HepG2 (cell line): ENCODE results near the gene ATG13. TPM values are rescaled to one million over a fixed set of nuclear protein-coding genes. Genes with fewer than 3 reads are reported as not detected.
A peak's percentile ranks its signal among the peaks of the same experiment; 100 is the strongest.

ENCODE experiments used
- ATRX ChIP-seq: sonication (generic); formaldehyde crosslinking; IDR thresholded peaks from 2 replicates; pipeline ENCODE4 v1.4.0; 2020; ENCODE audit warnings: missing genetic modification reagents, borderline replicate concordance
- DDIT3 ChIP-seq: sonication (generic); formaldehyde crosslinking; IDR thresholded peaks from 2 replicates; pipeline ENCODE4 v1.4.0; 2020; ENCODE audit warnings: mild to moderate bottlenecking, missing genetic modification reagents
- MTERF4 ChIP-seq: sonication (generic); formaldehyde crosslinking; IDR thresholded peaks from 2 replicates; pipeline ENCODE4 v1.8.0; 2023; ENCODE audit warnings: mild to moderate bottlenecking, missing genetic modification reagents
- PPARG ChIP-seq: conservative IDR thresholded peaks from 2 replicates; pipeline ENCODE4 v1.6.1; 2016; ENCODE audit warnings: missing biosample characterization, missing genetic modification reagents
- ZBTB21 ChIP-seq: sonication (generic); formaldehyde crosslinking; IDR thresholded peaks from 2 replicates; pipeline ENCODE4 v1.4.0; 2020; ENCODE audit warnings: missing genetic modification reagents
- ZNF205 ChIP-seq: IDR thresholded peaks from 2 replicates; pipeline ENCODE4 v1.6.1; 2018; ENCODE audit warnings: missing biosample characterization, missing genetic modification reagents
- ZNF260 ChIP-seq: sonication (generic); formaldehyde crosslinking; IDR thresholded peaks from 2 replicates; pipeline ENCODE4 v1.4.0; 2020; ENCODE audit warnings: missing genetic modification reagents, low read depth, mild to moderate bottlenecking, borderline replicate concordance
- ZNF431 ChIP-seq: sonication (generic); formaldehyde crosslinking; IDR thresholded peaks from 2 replicates; pipeline ENCODE4 v1.9.0; 2022; ENCODE audit warnings: missing genetic modification reagents, low read depth, mild to moderate bottlenecking, borderline replicate concordance
- ZNF572 ChIP-seq: sonication (generic); formaldehyde crosslinking; IDR thresholded peaks from 2 replicates; pipeline ENCODE4 v1.5.1; 2020; ENCODE audit warnings: mild to moderate bottlenecking, missing genetic modification reagents
- ZNF598 ChIP-seq: sonication (generic); formaldehyde crosslinking; IDR thresholded peaks from 2 replicates; pipeline ENCODE4 v1.5.1; 2020; ENCODE audit warnings: mild to moderate bottlenecking, missing genetic modification reagents, borderline replicate concordance
- ZNF710 ChIP-seq: sonication (generic); formaldehyde crosslinking; IDR thresholded peaks from 2 replicates; pipeline ENCODE4 v1.5.0; 2020; ENCODE audit warnings: mild to moderate bottlenecking, missing genetic modification reagents, borderline replicate concordance
- ZNF747 ChIP-seq: sonication (generic); formaldehyde crosslinking; IDR thresholded peaks from 2 replicates; pipeline ENCODE4 v1.8.1; 2023; ENCODE audit warnings: missing genetic modification reagents, mild to moderate bottlenecking, borderline replicate concordance
- ZNF879 ChIP-seq: sonication (generic); formaldehyde crosslinking; IDR thresholded peaks from 2 replicates; pipeline ENCODE4 v1.8.1; 2023; ENCODE audit warnings: missing genetic modification reagents
- polyA plus RNA-seq, 8 experiments: library from polyadenylated mRNA; depleted of rRNA in 3 of 8; stranded (reverse) in 7 of 8; unstranded in 1 of 8; fragments of >200 nt; fragmentation: Illumina TruSeq in 4 of 8; extraction: Trizol in 4 of 8; gene quantifications; 2 replicates each; pipeline versions ENCODE4 v1.2.1 to v1.2.3, GENCODE V29; 2011 to 2016; ENCODE audit warnings: low read depth in 4 of 8, missing spikeins in 1 of 8, mixed read lengths in 1 of 8; ENCODE audit not compliant: insufficient read depth in 1 of 8
- total RNA-seq, 5 experiments: library from RNA; depleted of rRNA; stranded (reverse); fragments of >200 nt; fragmentation: Illumina TruSeq; extraction: Trizol; gene quantifications; 2 replicates each; pipeline ENCODE4 v1.2.3, GENCODE V29; 2016; ENCODE audit warnings: low read depth in 1 of 5
- TF ChIP-seq, protein P1 (sequence below): IDR thresholded peaks from 2 replicates; pipeline ENCODE4 v1.4.0; 2020; ENCODE audit warnings: mild to moderate bottlenecking, missing genetic modification reagents
- TF ChIP-seq, protein P2 (sequence below): sonication (generic); formaldehyde crosslinking; IDR thresholded peaks from 2 replicates; pipeline ENCODE4 v1.8.0; 2022; ENCODE audit warnings: missing genetic modification reagents, mild to moderate bottlenecking, moderate library complexity, borderline replicate concordance
- TF ChIP-seq, protein P3 (sequence below): sonication (generic); formaldehyde crosslinking; IDR thresholded peaks from 2 replicates; pipeline ENCODE4 v1.5.0; 2020; ENCODE audit warnings: missing genetic modification reagents

ATG13 gene
- total and polyA plus RNA-seq, 2 of the 13 experiments (the other 11 are each of a cell fraction or from before 2014, with no cell fraction given), result 55.0 to 77.3 TPM

GRCh38 chr11:46700241-46701077 lies 83.1 kb downstream of the ATG13 start, which contains the start of the genes ARHGAP1 and ZNF408 (continued):
- TF ChIP-seq, protein P1, sequence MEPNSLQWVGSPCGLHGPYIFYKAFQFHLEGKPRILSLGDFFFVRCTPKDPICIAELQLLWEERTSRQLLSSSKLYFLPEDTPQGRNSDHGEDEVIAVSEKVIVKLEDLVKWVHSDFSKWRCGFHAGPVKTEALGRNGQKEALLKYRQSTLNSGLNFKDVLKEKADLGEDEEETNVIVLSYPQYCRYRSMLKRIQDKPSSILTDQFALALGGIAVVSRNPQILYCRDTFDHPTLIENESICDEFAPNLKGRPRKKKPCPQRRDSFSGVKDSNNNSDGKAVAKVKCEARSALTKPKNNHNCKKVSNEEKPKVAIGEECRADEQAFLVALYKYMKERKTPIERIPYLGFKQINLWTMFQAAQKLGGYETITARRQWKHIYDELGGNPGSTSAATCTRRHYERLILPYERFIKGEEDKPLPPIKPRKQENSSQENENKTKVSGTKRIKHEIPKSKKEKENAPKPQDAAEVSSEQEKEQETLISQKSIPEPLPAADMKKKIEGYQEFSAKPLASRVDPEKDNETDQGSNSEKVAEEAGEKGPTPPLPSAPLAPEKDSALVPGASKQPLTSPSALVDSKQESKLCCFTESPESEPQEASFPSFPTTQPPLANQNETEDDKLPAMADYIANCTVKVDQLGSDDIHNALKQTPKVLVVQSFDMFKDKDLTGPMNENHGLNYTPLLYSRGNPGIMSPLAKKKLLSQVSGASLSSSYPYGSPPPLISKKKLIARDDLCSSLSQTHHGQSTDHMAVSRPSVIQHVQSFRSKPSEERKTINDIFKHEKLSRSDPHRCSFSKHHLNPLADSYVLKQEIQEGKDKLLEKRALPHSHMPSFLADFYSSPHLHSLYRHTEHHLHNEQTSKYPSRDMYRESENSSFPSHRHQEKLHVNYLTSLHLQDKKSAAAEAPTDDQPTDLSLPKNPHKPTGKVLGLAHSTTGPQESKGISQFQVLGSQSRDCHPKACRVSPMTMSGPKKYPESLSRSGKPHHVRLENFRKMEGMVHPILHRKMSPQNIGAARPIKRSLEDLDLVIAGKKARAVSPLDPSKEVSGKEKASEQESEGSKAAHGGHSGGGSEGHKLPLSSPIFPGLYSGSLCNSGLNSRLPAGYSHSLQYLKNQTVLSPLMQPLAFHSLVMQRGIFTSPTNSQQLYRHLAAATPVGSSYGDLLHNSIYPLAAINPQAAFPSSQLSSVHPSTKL (CRISPR knock-in tag), result peak; percentile 31
- TF ChIP-seq DDIT3 (CRISPR knock-in tag) (no peak), MTERF4 (CRISPR knock-in tag) (no peak), ZBTB21 (no peak), ZNF205 (CRISPR knock-in tag) (peak; percentile 69), ZNF431 (CRISPR knock-in tag) (no peak; the same call in 1 of the 2 replicates), ZNF710 (CRISPR knock-in tag) (peak; percentile 73; the same call in 1 of the 2 replicates), ZNF598 (peak; percentile 75; the same call in 1 of the 2 replicates), ATRX (CRISPR knock-in tag) (no peak), ZNF572 (CRISPR knock-in tag) (no peak), ZNF260 (CRISPR knock-in tag) (no peak), ZNF747 (CRISPR knock-in tag) (no peak; the same call in 1 of the 2 replicates), ZNF879 (CRISPR knock-in tag) (no peak), PPARG (0 out of 2 replicates have a peak, but pooled peaks have one; percentile 16)
- TF ChIP-seq, protein P2, sequence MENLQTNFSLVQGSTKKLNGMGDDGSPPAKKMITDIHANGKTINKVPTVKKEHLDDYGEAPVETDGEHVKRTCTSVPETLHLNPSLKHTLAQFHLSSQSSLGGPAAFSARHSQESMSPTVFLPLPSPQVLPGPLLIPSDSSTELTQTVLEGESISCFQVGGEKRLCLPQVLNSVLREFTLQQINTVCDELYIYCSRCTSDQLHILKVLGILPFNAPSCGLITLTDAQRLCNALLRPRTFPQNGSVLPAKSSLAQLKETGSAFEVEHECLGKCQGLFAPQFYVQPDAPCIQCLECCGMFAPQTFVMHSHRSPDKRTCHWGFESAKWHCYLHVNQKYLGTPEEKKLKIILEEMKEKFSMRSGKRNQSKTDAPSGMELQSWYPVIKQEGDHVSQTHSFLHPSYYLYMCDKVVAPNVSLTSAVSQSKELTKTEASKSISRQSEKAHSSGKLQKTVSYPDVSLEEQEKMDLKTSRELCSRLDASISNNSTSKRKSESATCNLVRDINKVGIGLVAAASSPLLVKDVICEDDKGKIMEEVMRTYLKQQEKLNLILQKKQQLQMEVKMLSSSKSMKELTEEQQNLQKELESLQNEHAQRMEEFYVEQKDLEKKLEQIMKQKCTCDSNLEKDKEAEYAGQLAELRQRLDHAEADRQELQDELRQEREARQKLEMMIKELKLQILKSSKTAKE (CRISPR knock-in tag), result no peak
- TF ChIP-seq, protein P3, sequence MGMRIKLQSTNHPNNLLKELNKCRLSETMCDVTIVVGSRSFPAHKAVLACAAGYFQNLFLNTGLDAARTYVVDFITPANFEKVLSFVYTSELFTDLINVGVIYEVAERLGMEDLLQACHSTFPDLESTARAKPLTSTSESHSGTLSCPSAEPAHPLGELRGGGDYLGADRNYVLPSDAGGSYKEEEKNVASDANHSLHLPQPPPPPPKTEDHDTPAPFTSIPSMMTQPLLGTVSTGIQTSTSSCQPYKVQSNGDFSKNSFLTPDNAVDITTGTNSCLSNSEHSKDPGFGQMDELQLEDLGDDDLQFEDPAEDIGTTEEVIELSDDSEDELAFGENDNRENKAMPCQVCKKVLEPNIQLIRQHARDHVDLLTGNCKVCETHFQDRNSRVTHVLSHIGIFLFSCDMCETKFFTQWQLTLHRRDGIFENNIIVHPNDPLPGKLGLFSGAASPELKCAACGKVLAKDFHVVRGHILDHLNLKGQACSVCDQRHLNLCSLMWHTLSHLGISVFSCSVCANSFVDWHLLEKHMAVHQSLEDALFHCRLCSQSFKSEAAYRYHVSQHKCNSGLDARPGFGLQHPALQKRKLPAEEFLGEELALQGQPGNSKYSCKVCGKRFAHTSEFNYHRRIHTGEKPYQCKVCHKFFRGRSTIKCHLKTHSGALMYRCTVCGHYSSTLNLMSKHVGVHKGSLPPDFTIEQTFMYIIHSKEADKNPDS, result no peak
